IMR-90 (cell line): ENCODE data around the gene GRK5. TPM values are rescaled to one million over a fixed set of nuclear protein-coding genes. Genes with fewer than 3 reads are reported as not detected.

ENCODE experiments used
- ATAC-seq: fragments of 200-7000 bp; cut with Tn5 transposase; 2 replicates; pipeline ENCODE4 v1.9.1; 2020; ENCODE audit warnings: low read depth, mild to moderate bottlenecking, moderate library complexity
- BruUV-seq: library from RNA; stranded (reverse); fragments of 400-500 nt; replicated peaks from 2 replicates; lab custom pipeline; 2021; lab: Mats Ljungman, UMichigan
- CTCF ChIA-PET: fragments of 300-600 bp; formaldehyde crosslinking; extraction: SDS; loops from one replicate; lab custom pipeline; 2021; ENCODE audit warnings: antibody characterized with exemption; lab: Yijun Ruan, JAX
- POLR2A ChIA-PET: fragments of 300-600 bp; sonication (Branson Sonifier 250); formaldehyde crosslinking; loops from one replicate; lab custom pipeline; 2022; ENCODE audit warnings: antibody characterized with exemption; ENCODE audit not compliant: unreplicated experiment; lab: Charles Lee
- DNase-seq: peaks from one replicate; pipeline ENCODE4 v3.0.0; 2013
- H2AFZ ChIP-seq: replicated peaks from 2 replicates; pipeline ENCODE3; 2013; ENCODE audit warnings: low read length, mild to moderate bottlenecking; ENCODE audit not compliant: poor library complexity
- H2AK5ac ChIP-seq: 2 replicates; pipeline ENCODE4 v1.6.1; 2013; ENCODE audit warnings: low read depth, low read length, inconsistent platforms
- H2AK9ac ChIP-seq: replicated peaks from 2 replicates; pipeline ENCODE3; 2013; ENCODE audit warnings: mild to moderate bottlenecking, low read depth, low read length, moderate library complexity; ENCODE audit not compliant: poor library complexity
- H2BK120ac ChIP-seq: 2 replicates; pipeline ENCODE4 v1.6.1; 2013; ENCODE audit warnings: low read depth, low read length, inconsistent platforms
- H2BK15ac ChIP-seq: 3 replicates; pipeline ENCODE4 v1.6.1; 2013; ENCODE audit warnings: low read depth, low read length, inconsistent platforms
- H2BK20ac ChIP-seq: 2 replicates; pipeline ENCODE4 v1.6.1; 2013; ENCODE audit warnings: low read depth, mild to moderate bottlenecking, inconsistent platforms, low read length, moderate library complexity
- H2BK5ac ChIP-seq: 2 replicates; pipeline ENCODE4 v1.6.1; 2013; ENCODE audit warnings: mild to moderate bottlenecking, low read depth, low read length, inconsistent platforms; ENCODE audit not compliant: poor library complexity, severe bottlenecking
- H3K14ac ChIP-seq: replicated peaks from 2 replicates; pipeline ENCODE4 v1.6.1; 2013; ENCODE audit warnings: low read depth, low read length, inconsistent platforms
- H3K18ac ChIP-seq: 2 replicates; pipeline ENCODE4 v1.6.1; 2013; ENCODE audit warnings: low read depth, low read length, control low read depth
- H3K23ac ChIP-seq: 2 replicates; pipeline ENCODE4 v1.6.1; 2013; ENCODE audit warnings: low read depth, low read length, inconsistent platforms
- H3K27ac ChIP-seq: 2 replicates; pipeline ENCODE4 v1.5.1; 2013; ENCODE audit warnings: mild to moderate bottlenecking, control low read depth, low read length; ENCODE audit not compliant: insufficient read depth
- H3K27me3 ChIP-seq: 2 replicates; pipeline ENCODE4 v1.6.1; 2013; ENCODE audit warnings: low read length; ENCODE audit not compliant: control insufficient read depth, insufficient read depth
- H3K36me3 ChIP-seq: 2 replicates; pipeline ENCODE4 v1.6.1; 2013; ENCODE audit warnings: low read length, mixed read lengths; ENCODE audit not compliant: control insufficient read depth, insufficient read depth
- H3K4ac ChIP-seq: 2 replicates; pipeline ENCODE4 v1.6.1; 2013; ENCODE audit warnings: low read depth, low read length, inconsistent platforms
- H3K4me1 ChIP-seq: 2 replicates; pipeline ENCODE4 v1.6.1; 2013; ENCODE audit warnings: low read length, mixed read lengths; ENCODE audit not compliant: control insufficient read depth, insufficient read depth
- H3K4me2 ChIP-seq: 2 replicates; pipeline ENCODE4 v1.6.1; 2013; ENCODE audit warnings: low read depth, mild to moderate bottlenecking, control low read depth, low read length, moderate library complexity
- H3K4me3 ChIP-seq: 2 replicates; pipeline ENCODE4 v1.5.1; 2013; ENCODE audit warnings: low read depth, mild to moderate bottlenecking, control low read depth, low read length, moderate library complexity; ENCODE audit not compliant: insufficient read depth
- H3K56ac ChIP-seq: 2 replicates; pipeline ENCODE4 v1.6.1; 2013; ENCODE audit warnings: low read length, inconsistent platforms; ENCODE audit not compliant: insufficient read depth; ENCODE audit errors: extremely low read depth
- H3K79me1 ChIP-seq, 2 experiments: 2 replicates each; pipeline ENCODE4 v1.6.1; 2013; ENCODE audit warnings: low read length in 2 of 2, inconsistent platforms in 1 of 2, low read depth in 1 of 2
- H3K9ac ChIP-seq: 2 replicates; pipeline ENCODE4 v1.6.1; 2013; ENCODE audit warnings: low read depth, low read length, control low read depth
- H3K9me1 ChIP-seq: 2 replicates; pipeline ENCODE4 v1.6.1; 2013; ENCODE audit warnings: low read length, inconsistent platforms; ENCODE audit not compliant: insufficient read depth
- H3K9me3 ChIP-seq: 2 replicates; pipeline ENCODE4 v1.6.1; 2013; ENCODE audit warnings: low read length; ENCODE audit not compliant: control insufficient read depth, insufficient read depth
- H4K20me1 ChIP-seq: 2 replicates; pipeline ENCODE4 v1.6.1; 2013; ENCODE audit warnings: low read length, inconsistent platforms; ENCODE audit not compliant: insufficient read depth
- H4K5ac ChIP-seq: 2 replicates; pipeline ENCODE4 v1.6.1; 2013; ENCODE audit warnings: mild to moderate bottlenecking, low read depth, low read length, control low read depth
- H4K8ac ChIP-seq, 2 experiments: 2 replicates each; pipeline ENCODE4 v1.6.1; 2013; ENCODE audit warnings: low read depth in 2 of 2, low read length in 2 of 2, control low read depth in 1 of 2, inconsistent platforms in 1 of 2
- H4K91ac ChIP-seq: 2 replicates; pipeline ENCODE4 v1.6.1; 2013; ENCODE audit warnings: low read depth, low read length, inconsistent platforms; ENCODE audit not compliant: insufficient read depth
- CEBPB ChIP-seq: IDR thresholded peaks from 2 replicates; pipeline ENCODE4 v1.6.1; 2012; ENCODE audit warnings: low read depth, low read length, improper control_type of control experiment
- CHD1 ChIP-seq: IDR thresholded peaks from 2 replicates; pipeline ENCODE4 v1.6.1; 2012; ENCODE audit warnings: low read depth, low read length, improper control_type of control experiment
- MAFK ChIP-seq: IDR thresholded peaks from 2 replicates; pipeline ENCODE4 v1.6.1; 2012; ENCODE audit warnings: low read depth, low read length, improper control_type of control experiment
- MXI1 ChIP-seq: IDR thresholded peaks from 2 replicates; pipeline ENCODE4 v1.6.1; 2012; ENCODE audit warnings: low read depth, mild to moderate bottlenecking, low read length, moderate library complexity, borderline replicate concordance
- NFE2L2 ChIP-seq: fragments of 150-350 bp; IDR thresholded peaks from 2 replicates; pipeline ENCODE4 v1.6.1; 2016; ENCODE audit warnings: low read depth, mild to moderate bottlenecking, low read length
- POLR2A ChIP-seq: IDR thresholded peaks from 2 replicates; pipeline ENCODE4 v1.6.1; 2012; ENCODE audit warnings: mild to moderate bottlenecking, low read depth, low read length
- RAD21 ChIP-seq: IDR thresholded peaks from 2 replicates; pipeline ENCODE4 v1.6.1; 2012; ENCODE audit warnings: low read length, improper control_type of control experiment
- RCOR1 ChIP-seq: IDR thresholded peaks from 2 replicates; pipeline ENCODE4 v1.6.1; 2012; ENCODE audit warnings: mild to moderate bottlenecking, low read length, improper control_type of control experiment; ENCODE audit not compliant: insufficient replicate concordance
- SMC3 ChIP-seq: fragments of 150-350 bp; IDR thresholded peaks from 2 replicates; pipeline ENCODE4 v1.6.1; 2016; ENCODE audit warnings: low read depth, mild to moderate bottlenecking, antibody characterized with exemption, low read length, moderate library complexity
- WGBS, 2 experiments: methylation state at CpG; one replicate each; pipeline versions ENCODE4 v1.1.5 to v1.1.7; 2013; ENCODE audit warnings: missing lambda C conversion rate in 2 of 2; ENCODE audit not compliant: insufficient read length in 1 of 2; ENCODE audit errors: extremely low coverage in 2 of 2; 5-methylcytosine and 5-hydroxymethylcytosine counted together
- dilution Hi-C: fragments of 300-500 bp; cut with HindIII; formaldehyde crosslinking; loops from one replicate; pipeline ENCODE4 v1.14.3; 2018; ENCODE audit warnings: low sequenced_read_pairs; ENCODE audit not compliant: unreplicated experiment
- in situ Hi-C: fragments of 300-500 bp; cut with MboI; formaldehyde crosslinking; loops from 3 replicates; pipeline ENCODE4 v1.14.3; 2019; ENCODE audit warnings: low sequenced_read_pairs, inconsistent platforms, mixed read lengths
- intact Hi-C: fragments of 100-400 bp; cut with micrococcal nuclease; formaldehyde crosslinking; loops from 2 replicates; pipeline ENCODE4 v1.10.0; 2022
- polyA plus RNA-seq, 3 experiments: library from polyadenylated mRNA; depleted of rRNA; stranded (reverse); fragments of >200 nt; gene quantifications; 2 replicates each; pipeline ENCODE4 v1.2.3, GENCODE V29; 2012; ENCODE audit warnings: low replicate concordance in 1 of 3
- total RNA-seq: library from RNA; depleted of rRNA; stranded (reverse); fragments of >200 nt; gene quantifications from 2 replicates; pipeline ENCODE4 v1.2.3, GENCODE V29; 2012
- TF ChIP-seq, protein P1 (sequence below): fragments of 150-350 bp; IDR thresholded peaks from 2 replicates; pipeline ENCODE4 v1.6.1; 2016; ENCODE audit warnings: low read depth, mild to moderate bottlenecking, low read length, moderate library complexity, borderline replicate concordance
- TF ChIP-seq, protein P2 (sequence below): conservative IDR thresholded peaks from 2 replicates; pipeline ENCODE4 v1.5.1; 2012; ENCODE audit warnings: mild to moderate bottlenecking, low read depth, low read length, improper control_type of control experiment
- TF ChIP-seq, protein P3 (sequence below): fragments of 150-350 bp; IDR thresholded peaks from 2 replicates; pipeline ENCODE4 v1.6.1; 2017; ENCODE audit warnings: mild to moderate bottlenecking, antibody characterized with exemption, low read length, low read depth

GRK5 gene
- total and polyA plus RNA-seq, 2 of the 4 experiments (the other 2 are of a cell fraction), result 12.9 to 16.3 TPM

DNA sequence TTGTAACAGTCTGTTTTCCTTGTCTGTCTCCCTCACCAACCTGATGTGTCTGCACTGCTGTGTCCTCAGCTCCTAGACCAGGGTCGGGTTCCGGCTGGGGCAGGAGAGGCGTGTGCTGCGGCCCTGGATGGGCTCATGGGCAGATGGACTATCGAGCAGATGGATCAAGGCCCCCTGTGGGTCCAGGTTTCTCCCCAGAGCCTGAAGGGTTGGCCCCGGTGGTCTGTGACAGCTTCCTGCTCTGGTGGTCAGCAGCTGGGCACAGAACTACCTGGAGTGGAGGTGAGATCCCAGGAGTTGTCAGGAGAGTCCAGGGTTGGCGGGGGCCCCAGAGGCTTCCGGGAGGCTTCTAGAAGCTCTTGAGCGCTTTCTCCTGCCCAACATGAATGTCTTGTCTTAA, 75.1 kb downstream of the GRK5 start:
- no peak overlapping the region for H2BK20ac ChIP-seq
- H3K14ac ChIP-seq, result no peak overlapping the region
- no peak overlapping the region for H4K8ac ChIP-seq
- DNase-seq (no peak), ATAC-seq (no peak)
- no peak overlapping the region for H4K5ac ChIP-seq
- no peak overlapping the region; the same call in 1 of the 2 replicates for H2AK5ac ChIP-seq
- TF ChIP-seq RCOR1, result no peak
- TF ChIP-seq, protein P1, sequence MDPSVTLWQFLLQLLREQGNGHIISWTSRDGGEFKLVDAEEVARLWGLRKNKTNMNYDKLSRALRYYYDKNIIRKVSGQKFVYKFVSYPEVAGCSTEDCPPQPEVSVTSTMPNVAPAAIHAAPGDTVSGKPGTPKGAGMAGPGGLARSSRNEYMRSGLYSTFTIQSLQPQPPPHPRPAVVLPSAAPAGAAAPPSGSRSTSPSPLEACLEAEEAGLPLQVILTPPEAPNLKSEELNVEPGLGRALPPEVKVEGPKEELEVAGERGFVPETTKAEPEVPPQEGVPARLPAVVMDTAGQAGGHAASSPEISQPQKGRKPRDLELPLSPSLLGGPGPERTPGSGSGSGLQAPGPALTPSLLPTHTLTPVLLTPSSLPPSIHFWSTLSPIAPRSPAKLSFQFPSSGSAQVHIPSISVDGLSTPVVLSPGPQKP, result no peak
- no peak for TF ChIP-seq MAFK
- TF ChIP-seq, protein P2, sequence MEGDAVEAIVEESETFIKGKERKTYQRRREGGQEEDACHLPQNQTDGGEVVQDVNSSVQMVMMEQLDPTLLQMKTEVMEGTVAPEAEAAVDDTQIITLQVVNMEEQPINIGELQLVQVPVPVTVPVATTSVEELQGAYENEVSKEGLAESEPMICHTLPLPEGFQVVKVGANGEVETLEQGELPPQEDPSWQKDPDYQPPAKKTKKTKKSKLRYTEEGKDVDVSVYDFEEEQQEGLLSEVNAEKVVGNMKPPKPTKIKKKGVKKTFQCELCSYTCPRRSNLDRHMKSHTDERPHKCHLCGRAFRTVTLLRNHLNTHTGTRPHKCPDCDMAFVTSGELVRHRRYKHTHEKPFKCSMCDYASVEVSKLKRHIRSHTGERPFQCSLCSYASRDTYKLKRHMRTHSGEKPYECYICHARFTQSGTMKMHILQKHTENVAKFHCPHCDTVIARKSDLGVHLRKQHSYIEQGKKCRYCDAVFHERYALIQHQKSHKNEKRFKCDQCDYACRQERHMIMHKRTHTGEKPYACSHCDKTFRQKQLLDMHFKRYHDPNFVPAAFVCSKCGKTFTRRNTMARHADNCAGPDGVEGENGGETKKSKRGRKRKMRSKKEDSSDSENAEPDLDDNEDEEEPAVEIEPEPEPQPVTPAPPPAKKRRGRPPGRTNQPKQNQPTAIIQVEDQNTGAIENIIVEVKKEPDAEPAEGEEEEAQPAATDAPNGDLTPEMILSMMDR, result no peak
- TF ChIP-seq SMC3, result no peak
- no peak for TF ChIP-seq NFE2L2
- TF ChIP-seq MXI1, result no peak
- TF ChIP-seq CHD1, result no peak
- no peak for TF ChIP-seq CEBPB
- TF ChIP-seq, protein P3, sequence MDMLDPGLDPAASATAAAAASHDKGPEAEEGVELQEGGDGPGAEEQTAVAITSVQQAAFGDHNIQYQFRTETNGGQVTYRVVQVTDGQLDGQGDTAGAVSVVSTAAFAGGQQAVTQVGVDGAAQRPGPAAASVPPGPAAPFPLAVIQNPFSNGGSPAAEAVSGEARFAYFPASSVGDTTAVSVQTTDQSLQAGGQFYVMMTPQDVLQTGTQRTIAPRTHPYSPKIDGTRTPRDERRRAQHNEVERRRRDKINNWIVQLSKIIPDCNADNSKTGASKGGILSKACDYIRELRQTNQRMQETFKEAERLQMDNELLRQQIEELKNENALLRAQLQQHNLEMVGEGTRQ, result no peak
- TF ChIP-seq RAD21, result no peak
- no peak for TF ChIP-seq POLR2A
- BruUV-seq, result no TSS peak
- H4K20me1 ChIP-seq, result peaks cover 91% of the 10 kb centered on the region
- H3K27ac ChIP-seq, result no peak overlapping the region
- in situ Hi-C loops, result no loop called here
- no peak overlapping the region for H4K91ac ChIP-seq
- H2BK5ac ChIP-seq, result no peak overlapping the region
- intact Hi-C loops, result no loop called here
- dilution Hi-C loops, result no loop called here
- H3K9me1 ChIP-seq, result peaks cover 37% of the 10 kb centered on the region
- no peak overlapping the region for H3K23ac ChIP-seq
- CTCF ChIA-PET, result no interaction called here
- H3K9ac ChIP-seq, result no peak overlapping the region
- H3K56ac ChIP-seq, result no peak overlapping the region
- no peak overlapping the region for H2BK120ac ChIP-seq
- H3K4me1 ChIP-seq, result peaks cover 44% of the 10 kb centered on the region
- POLR2A ChIA-PET, result no interaction called here
- H3K27me3 ChIP-seq, result no peaks in the 10 kb centered on the region
- no peak overlapping the region for H2AK9ac ChIP-seq
- no peak overlapping the region for H3K4me2 ChIP-seq
- H2BK15ac ChIP-seq, result no peak overlapping the region
- peaks cover 15% of the 10 kb centered on the region; the same call in 1 of the 2 replicates for H3K36me3 ChIP-seq
- H3K4me3 ChIP-seq, result no peak overlapping the region
- peaks cover 42 to 96% of the 10 kb centered on the region in 2 experiments for H3K79me1 ChIP-seq
- no peak overlapping the region for H3K18ac ChIP-seq
- no peak overlapping the region for H2AFZ ChIP-seq
- no peaks in the 10 kb centered on the region for H3K9me3 ChIP-seq
- 80% methylated on average over 1 of the region's 9 CpGs; no CpG with 5 or more reads in 1 of the 2 experiments for WGBS, 2 experiments
- no peak overlapping the region for H3K4ac ChIP-seq
